Spleen (tissue), 7 donors: ENCODE results near the gene RLF.

ENCODE experiments used
- POLR2A ChIP-seq, 3 donors: fragments of 450-650 bp; IDR thresholded peaks; one replicate each; pipeline ENCODE4 v1.5.1; 2017; ENCODE audit warnings: antibody characterized with exemption in 3 of 3, mild to moderate bottlenecking in 1 of 3
- TF ChIP-seq, protein P1 (sequence below), 11 experiments: fragments of 200-600 bp in 7 of 11; fragments of 450-650 bp in 4 of 11; sonication (generic) in 4 of 11; IDR thresholded peaks in 8 of 11; conservative IDR thresholded peaks in 3 of 11; 1 replicate in 7 of 11; 2 replicates in 4 of 11; pipeline versions ENCODE4 v1.4.0 to v1.8.0; 2016 to 2021; ENCODE audit warnings: antibody characterized with exemption in 11 of 11, inconsistent platforms in 4 of 11, mild to moderate bottlenecking in 1 of 11
- donor health status: DM: no; HTN: no; CAD: no; lungs with moderate emphysema.
- donor health status: DM: no; HTN: no; CAD: no.
- donor health status: DM: no; HTN: no; CAD: no.

GRCh38 chr1:40185951-40186864 lies 25.0 kb downstream of the RLF start:
- TF ChIP-seq POLR2A (IDR thresholded peaks at IDR 0.05), result no peak
- TF ChIP-seq, protein P1, sequence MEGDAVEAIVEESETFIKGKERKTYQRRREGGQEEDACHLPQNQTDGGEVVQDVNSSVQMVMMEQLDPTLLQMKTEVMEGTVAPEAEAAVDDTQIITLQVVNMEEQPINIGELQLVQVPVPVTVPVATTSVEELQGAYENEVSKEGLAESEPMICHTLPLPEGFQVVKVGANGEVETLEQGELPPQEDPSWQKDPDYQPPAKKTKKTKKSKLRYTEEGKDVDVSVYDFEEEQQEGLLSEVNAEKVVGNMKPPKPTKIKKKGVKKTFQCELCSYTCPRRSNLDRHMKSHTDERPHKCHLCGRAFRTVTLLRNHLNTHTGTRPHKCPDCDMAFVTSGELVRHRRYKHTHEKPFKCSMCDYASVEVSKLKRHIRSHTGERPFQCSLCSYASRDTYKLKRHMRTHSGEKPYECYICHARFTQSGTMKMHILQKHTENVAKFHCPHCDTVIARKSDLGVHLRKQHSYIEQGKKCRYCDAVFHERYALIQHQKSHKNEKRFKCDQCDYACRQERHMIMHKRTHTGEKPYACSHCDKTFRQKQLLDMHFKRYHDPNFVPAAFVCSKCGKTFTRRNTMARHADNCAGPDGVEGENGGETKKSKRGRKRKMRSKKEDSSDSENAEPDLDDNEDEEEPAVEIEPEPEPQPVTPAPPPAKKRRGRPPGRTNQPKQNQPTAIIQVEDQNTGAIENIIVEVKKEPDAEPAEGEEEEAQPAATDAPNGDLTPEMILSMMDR (IDR thresholded peaks at IDR 0.05 in 8 of 11, conservative IDR thresholded peaks at IDR 0.05 in 3 of 11), result no peak
